GM10266 (cell line): ENCODE measurements around the gene EIF3C.
"Not testable (repeated sequence)": the region's sequence is repeated elsewhere in the genome, so short reads cannot be mapped to it uniquely, and the experiment has no call there.

Experiments
- DNase-seq: peaks from one replicate; pipeline ENCODE4 v3.0.0; 2012; ENCODE audit errors: extremely low spot score

The EIF3C gene, protein sequence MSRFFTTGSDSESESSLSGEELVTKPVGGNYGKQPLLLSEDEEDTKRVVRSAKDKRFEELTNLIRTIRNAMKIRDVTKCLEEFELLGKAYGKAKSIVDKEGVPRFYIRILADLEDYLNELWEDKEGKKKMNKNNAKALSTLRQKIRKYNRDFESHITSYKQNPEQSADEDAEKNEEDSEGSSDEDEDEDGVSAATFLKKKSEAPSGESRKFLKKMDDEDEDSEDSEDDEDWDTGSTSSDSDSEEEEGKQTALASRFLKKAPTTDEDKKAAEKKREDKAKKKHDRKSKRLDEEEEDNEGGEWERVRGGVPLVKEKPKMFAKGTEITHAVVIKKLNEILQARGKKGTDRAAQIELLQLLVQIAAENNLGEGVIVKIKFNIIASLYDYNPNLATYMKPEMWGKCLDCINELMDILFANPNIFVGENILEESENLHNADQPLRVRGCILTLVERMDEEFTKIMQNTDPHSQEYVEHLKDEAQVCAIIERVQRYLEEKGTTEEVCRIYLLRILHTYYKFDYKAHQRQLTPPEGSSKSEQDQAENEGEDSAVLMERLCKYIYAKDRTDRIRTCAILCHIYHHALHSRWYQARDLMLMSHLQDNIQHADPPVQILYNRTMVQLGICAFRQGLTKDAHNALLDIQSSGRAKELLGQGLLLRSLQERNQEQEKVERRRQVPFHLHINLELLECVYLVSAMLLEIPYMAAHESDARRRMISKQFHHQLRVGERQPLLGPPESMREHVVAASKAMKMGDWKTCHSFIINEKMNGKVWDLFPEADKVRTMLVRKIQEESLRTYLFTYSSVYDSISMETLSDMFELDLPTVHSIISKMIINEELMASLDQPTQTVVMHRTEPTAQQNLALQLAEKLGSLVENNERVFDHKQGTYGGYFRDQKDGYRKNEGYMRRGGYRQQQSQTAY

DNA sequence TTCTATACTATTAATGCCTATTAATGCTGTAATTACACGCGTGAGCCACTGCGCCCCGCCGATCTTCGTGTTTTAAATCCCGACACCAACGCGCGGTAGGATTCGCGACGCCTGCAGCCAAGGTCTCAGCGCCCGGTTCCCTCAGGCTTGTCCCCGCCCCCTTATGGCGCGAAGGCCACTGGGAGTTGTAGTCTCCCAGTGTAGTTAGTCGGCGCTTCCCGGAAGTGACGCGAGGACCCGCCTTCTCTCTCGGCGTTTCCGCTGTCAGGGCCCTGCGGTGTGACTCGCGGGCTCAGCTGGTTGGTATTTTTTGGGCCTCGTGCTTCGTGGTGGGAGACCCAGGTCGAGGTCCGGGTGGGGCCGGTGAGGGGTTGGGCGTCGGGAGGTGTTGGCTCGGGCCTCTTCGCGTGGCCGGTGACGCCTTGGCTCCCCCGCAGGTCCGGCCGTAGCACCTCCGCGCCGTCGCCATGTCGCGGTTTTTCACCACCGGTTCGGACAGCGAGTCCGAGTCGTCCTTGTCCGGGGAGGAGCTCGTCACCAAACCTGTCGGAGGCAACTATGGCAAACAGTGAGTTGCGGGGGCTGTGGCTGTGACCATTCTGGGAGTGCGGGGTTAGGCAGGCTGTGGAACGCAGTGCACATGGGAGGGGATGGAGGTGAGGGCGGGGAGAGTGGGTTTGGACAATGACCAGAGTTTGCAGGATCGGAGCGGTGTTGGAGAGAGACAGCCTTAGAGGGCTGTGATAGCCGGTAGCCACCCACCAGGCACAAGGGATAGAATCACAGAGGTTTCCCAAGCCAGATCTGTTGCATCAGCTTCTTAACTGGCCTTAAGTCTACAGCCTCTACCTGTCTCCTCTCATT, at the start of gene EIF3C:
EIF3C (plus strand) TSS at position 245 of the 864 bp plus-strand sequence; CDS start at position 468, 223 bp downstream.
- DNase-seq: not testable (repeated sequence)

DNA sequence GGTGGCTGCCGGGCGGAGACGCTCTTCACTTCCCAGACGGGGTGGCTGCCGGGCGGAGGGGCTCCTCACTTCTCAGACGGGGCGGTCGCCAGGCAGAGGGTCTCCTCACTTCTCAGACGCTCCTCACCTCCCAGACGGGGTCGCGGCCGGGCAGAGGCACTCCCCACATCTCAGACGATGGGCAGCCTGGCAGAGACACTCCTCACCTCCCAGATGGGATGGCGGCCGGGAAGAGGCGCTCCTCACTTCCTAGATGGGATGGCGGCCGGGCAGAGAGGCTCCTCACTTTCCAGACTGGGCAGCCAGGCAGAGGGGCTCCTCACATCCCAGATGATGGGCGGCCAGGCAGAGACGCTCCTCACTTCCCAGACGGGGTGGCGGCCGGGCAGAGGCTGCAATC, 45.0 kb upstream of the EIF3C start:
- DNase-seq: not testable (repeated sequence)

DNA sequence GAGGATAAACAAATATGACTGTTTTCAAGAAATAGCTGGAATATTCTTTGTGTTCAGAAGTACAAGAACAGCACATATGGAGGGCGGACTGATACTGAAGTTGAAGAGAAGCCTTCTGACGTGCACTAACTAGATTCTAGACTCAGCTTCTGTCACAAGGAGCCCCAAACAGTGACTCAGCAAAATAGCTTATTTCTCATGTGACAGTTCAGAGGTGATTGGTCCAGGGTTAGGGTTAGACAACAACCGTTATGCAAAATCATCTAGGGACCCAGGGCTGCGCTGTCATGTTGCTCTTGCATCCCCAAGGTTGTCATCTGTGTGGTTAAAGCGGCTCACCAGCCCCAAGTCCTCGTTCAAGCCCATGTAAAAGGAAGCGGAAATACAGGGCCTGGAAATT, 43.8 kb upstream of the EIF3C start:
- not testable (repeated sequence) for DNase-seq

DNA sequence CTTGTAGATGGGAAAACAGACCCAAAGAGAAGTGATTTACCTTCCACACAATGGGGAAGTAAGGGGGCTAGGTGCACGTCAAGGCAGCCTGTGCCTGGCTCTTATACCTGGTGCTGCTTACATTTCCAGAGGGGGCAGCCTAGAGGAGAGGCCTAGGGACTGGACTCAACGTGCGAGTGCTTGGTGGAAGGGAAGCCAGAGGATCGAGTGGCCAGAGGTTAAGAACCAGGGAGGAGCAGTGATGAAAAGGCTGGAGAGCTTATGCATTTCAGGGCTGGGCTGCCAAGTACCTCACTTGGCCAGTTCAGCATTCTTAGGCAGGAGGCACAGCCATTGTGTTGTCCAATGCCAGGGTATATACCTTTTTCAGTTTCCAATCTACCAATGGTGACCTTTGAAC, 43.1 kb upstream of the EIF3C start:
- DNase-seq: not testable (repeated sequence)

DNA sequence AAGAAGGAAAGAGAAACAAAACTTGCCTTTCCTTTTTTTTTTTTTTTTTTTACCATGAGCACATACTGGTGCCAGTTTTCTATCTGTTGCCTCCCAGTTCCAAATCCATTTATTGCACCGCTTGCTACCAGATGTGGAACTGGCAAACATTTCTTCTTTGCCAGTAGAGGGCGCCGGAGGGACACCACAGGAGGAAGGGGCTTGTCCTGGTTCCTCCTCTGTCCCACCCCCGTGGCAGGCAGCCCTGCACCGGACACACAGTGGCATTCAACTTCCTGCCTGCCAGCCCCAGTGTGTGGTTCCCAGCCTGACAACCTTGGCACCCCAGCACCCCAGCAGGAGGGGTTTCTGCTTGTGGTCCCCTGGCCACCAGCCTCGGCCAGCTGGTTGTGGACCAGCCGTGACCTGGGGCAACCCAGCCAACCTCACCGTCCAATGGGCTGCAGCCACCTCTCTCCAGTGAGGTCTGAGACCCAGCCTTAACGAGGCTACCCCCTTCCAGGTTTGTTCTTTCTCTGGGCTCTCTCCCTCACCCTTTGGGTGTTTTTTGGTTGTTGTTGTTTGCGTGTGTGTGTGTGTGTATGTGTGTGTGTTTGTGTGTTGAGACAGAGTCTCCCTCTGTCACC, 22.8 kb upstream of the EIF3C start:
- DNase-seq: not testable (repeated sequence)

DNA sequence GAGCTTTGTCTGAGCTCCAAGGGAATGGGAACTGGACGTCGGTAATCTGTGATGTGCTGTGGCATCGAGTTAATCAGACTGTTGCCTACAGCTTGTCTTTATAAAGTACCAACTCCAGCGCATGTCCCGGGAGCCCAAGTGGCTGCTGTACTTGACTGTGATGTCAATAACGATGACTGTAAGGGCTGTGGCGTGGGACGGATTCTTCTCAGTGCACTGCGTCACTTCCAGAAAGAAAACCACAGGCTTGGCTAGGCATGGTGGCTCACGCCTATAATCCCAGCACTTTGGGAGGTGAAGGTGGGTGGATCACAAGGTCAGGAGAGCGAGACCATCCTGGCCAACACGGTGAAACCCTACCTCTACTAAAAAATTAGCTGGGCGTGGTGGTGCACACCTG, 21.8 kb upstream of the EIF3C start:
- not testable (repeated sequence) for DNase-seq

DNA sequence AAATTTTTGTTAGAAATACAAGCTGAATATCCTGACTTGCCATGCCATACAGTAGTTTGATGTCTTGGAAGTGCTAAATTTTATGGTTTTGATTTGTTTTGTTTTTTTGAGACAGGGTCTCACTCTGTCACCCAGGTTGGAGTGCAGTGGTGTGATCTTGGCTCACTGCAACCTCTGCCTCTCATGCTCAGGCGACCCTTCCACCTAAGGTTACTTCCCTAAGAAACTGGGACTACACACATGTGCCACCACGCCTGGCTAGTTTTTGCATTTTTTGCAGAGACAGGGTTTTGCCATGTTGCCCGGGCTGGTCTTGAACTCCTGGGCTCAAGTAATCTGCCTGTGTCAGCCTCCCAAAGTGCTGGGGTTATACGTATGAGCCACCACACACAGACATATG, 19.5 kb upstream of the EIF3C start:
- not testable (repeated sequence) for DNase-seq

DNA sequence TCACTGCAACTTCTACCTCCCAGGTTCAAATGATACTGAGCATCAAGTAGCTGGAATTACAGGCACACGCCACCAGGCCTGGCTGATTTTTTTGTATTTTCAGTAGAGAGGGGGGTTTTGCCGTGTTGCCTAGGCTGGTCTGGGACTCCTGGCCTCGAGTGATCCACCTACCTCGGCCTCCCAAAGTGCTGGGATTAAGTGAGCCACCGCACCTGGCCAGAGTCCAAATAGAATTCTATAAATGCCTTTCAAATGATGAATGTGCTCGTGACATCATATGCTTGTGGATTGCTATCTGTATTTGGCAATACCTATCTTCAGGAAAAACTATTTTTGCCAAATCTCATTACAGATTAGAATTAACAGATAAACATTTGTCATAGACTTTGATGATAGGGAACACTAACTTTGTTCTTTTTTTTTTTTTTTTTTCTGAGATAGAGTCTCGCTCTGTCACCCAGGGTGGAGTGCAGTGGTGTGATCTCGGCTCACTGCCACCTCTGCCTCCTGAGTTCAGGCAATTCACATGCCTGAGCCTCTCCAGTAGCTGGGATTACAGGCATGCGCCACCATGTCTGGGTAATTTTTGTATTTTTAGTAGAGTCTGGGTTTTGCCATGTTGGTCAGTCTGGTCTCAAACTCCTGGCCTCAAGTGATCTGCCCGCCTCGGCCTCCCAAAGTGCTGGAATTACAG, 17.9 kb upstream of the EIF3C start:
- DNase-seq: not testable (repeated sequence)

DNA sequence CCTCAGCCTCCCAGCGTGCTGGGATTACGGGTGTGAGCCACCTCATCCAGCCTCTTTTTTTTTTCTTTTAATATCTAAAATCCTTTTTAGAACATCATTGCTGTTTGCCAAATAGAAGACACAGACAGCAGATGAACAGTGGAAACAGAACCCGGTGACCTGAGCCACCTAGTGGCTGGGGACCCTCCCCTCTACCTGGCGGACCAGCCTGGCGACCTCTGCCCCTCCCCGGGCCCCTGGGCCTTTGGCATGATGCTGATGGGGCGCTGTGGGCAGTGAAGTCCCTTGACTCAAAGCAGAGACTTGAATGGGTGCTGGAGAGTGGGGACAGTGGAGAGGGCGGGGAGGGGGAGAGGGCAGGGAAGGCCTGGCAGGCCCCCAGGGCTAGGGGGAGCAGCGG, 11.5 kb upstream of the EIF3C start:
- not testable (repeated sequence) for DNase-seq

DNA sequence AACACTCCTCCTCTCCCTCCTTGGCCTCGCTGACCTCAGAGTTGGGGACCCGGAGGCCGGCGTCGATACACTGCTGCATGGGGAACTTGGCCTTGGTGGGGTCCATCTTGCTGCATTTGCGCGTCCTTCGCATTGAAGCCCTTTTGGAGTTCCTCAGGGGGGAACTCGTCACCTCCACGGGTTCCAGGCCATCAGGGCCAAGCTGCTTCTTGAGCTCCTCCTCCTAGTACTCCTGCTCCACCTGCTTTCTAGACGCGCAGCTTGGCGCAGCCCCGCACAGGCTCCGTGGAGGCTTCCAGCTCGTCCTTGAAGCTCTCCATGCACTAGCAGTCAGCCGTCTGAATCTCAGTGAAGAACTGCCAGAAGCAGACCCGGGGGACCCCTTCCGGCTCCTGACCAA, 10.9 kb upstream of the EIF3C start:
- DNase-seq: not testable (repeated sequence)

DNA sequence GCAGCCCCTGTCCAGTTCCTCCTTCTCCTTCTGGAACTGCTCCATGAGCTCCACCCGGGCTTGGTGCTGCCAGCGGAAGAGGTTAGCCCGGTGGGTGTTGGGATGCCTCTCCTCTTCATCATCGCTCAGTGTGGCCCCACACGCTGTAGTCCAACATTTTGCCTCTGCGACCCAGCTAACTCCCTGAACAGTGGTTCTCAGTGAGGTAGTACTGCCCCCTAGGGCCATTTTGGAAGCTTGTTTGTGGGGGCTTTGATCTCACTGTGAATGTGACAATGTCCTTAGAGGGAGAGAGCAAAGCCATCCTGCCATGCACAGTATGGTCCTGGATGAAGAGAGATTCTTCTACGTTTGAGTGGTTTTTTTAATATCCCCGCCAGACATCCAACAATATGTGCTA, 9.9 kb upstream of the EIF3C start:
- not testable (repeated sequence) for DNase-seq

DNA sequence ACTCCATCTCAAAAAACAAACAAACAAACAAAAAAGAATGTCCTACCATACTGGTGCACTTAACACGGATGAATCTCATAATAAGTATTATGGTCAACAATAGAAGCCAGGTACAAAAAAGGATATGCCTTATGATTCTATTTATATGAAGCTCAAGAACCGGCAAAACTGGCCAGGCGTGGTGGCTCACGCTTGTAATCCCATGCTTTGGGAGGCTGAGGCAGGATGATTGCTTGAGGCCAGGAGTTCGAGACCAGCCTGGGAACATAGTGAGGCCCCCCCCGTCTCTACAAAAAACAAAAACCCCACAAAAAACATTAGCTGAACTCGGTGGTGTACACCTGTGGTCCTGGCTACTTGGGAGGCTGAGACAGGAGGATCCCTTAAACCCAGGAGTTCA, 7.0 kb upstream of the EIF3C start:
- DNase-seq: not testable (repeated sequence)

DNA sequence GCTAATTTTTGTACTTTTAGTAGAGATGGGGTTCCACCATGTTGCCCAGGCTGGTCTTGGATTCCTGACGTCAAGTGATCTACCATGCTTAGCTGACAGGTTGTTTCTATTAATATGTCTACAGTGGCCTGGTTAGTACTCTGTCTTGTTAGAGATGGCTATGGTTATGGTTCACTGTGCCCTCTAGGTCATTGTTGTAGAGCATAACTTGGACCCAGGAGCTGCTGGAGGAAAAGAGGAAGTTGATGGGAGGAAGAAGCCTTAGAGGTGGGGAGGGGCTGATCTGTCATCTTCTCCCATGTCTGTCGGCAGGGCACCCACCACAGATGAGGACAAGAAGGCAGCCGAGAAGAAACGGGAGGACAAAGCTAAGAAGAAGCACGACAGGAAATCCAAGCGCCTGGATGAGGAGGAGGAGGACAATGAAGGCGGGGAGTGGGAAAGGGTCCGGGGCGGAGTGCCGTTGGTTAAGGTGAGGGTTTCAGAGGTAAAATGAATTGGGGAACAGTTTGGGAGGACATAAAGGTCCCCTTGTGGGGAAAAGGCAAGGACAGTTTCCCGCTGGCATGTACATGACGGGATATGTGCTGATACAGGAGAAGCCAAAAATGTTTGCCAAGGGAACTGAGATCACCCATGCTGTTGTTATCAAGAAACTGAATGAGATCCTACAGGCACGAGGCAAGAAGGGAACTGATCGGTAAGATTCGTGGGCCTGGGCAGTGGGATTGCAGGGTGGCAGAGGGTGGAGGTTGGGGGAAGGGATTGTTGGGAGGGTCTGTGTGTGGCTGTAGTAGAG, 11.8 kb downstream of the EIF3C start:
- not testable (repeated sequence) for DNase-seq

DNA sequence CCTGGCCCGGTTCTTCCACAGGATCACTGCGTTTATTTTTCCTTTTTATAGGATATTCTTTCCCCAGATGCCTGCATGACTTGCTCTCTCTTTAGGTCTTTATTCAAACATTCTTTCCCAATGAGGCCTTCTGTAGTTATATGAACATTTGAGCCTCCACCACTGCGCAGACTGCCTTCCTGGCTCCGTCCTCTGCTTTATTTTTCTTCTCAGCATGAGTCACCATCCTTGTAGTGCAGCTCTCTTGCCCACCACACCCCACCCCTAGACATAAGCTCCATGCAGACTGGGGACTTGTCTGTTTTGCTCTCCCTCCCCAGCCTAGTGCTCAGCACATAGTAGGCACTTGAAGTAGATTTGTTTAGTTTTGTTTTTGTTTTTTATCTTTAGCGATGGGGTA, 20.0 kb downstream of the EIF3C start:
- DNase-seq: not testable (repeated sequence)

DNA sequence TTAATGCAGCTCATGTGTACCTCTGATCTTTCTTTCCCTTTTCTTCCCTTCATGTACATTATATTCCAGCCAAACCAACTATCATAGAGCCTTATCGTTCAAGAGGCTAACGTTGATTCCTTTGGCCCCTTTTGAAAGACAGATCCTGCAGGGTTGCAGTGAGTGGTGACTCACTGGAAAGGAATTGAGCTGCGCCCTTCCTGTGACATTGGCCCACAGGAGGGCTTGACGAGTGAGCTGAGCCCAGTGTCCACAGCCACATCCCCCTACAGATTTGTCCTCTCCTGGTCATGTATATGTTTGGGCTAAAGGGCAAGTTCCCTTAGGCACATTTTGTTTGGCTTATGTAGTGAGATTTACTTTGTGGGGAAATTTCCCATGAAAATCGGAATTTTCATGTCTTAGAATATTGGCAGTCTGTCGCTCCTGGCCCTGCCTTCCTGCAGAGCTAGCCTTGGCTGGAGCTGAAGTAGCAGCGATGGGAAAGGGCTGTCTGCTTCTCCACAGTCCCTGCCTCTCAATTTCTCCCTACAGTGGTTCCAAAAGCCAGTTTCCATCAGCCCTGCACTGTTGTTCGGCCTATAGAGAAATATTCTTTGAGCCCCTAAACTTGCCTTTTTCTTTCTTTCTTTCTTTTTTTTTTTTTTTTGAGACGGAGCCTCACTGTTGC, 21.3 kb downstream of the EIF3C start:
- DNase-seq: not testable (repeated sequence)

DNA sequence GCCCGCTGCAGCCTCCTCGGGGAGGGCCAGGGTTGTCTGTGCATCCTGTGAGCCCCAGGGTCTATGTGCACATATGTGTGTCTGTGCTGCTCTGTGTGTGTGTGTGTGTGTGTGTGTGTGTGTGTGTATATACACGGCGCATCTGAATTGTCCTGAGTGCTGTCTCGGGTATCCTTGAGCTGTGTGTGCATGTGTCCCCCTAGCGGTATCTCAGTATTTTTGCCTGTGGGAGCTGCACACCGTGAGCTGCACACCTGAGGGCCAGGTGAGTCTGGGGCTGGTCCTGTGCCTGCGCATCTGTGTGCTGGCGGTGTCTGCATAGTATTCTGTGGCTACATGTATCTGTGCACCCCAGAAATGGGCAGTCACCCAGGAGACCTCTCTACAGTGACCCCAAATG, 28.5 kb downstream of the EIF3C start:
- not testable (repeated sequence) for DNase-seq

DNA sequence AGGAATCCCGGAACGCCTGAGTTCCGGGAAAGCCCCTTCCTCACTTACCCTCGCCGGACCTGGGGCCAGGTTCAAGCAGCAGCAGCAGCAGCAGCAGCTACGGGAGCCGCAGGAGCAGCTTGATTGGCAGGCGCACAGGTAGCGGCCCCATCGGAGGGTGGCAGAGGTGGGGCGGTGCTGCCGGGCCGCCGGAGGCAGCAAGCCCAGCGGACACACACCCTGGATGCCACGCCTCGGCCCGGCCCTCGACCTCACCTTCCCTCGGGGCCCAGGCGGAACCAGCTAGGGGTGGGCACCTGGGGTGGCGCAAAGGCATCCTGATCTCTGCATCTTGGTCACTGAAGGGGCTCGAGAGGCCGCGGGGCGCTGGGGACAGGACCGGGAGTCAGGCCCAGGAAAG, 29.4 kb downstream of the EIF3C start:
- DNase-seq: not testable (repeated sequence)

DNA sequence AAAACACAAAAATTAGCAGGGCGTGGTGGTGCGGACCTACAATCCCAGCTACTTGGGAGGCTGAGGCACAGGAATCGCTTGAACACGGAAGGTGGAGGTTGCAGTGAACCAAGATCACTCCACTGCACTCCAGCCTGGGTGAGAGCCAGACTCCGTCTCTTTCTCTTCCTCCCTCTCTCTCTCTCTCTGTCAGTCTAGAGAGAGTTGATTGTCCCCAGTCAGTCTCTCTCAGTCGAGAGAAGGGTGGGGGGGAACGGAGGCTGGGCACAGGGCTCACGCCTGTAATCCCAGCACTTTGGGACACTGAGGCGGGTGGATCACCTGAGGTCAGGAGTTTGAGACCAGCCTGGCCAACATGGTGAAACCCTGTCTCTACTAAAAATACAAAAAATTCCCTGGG, 30.0 kb downstream of the EIF3C start:
- DNase-seq: not testable (repeated sequence)
